Peyer's patch (tissue), 4 donors: ENCODE results near the gene DEK.

Experiments
- POLR2A ChIP-seq, 2 donors: fragments of 450-650 bp; IDR thresholded peaks; one replicate each; pipeline ENCODE4 v1.5.1; 2017; ENCODE audit warnings: antibody characterized with exemption in 2 of 2, mild to moderate bottlenecking in 2 of 2, moderate library complexity in 2 of 2
- TF ChIP-seq, protein P1 (sequence below), 6 experiments: fragments of 450-650 bp in 4 of 6; fragments of 200-600 bp in 2 of 6; sonication (generic) in 1 of 6; IDR thresholded peaks; one replicate each; pipeline ENCODE4 v1.5.1; 2017 to 2019; ENCODE audit warnings: antibody characterized with exemption in 6 of 6, mild to moderate bottlenecking in 3 of 6, moderate library complexity in 1 of 6

DNA sequence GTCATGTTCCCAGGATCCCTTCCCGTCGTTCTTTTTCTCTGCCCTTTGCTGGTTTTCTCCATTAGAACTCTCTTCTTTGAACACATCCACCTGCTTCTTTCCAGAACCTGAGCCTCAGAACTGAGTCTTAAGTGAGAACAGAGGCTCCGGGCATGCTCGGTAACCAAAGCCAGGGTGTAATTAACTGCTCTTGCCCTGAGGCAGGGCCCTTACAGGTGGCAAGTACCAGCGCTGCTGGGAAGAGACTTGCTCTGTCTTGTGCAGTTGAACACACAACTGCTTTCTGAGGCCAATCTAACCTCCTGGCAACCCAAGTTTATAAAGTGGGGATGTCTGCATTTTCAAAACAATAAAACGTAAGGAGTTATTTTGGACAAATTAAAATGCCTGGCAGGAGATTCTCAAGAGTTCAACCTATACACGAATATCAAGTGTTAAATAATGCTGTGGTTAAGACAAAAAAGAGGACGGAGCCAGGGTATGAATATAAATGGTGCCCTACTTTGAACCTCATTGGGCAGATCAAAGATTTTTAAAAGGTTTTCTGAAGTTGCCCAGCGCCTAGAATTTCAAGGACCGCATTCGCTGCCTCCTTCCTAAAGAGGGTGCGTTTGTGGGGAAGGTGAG, 12.4 kb upstream of the DEK start:
- TF ChIP-seq, protein P1, sequence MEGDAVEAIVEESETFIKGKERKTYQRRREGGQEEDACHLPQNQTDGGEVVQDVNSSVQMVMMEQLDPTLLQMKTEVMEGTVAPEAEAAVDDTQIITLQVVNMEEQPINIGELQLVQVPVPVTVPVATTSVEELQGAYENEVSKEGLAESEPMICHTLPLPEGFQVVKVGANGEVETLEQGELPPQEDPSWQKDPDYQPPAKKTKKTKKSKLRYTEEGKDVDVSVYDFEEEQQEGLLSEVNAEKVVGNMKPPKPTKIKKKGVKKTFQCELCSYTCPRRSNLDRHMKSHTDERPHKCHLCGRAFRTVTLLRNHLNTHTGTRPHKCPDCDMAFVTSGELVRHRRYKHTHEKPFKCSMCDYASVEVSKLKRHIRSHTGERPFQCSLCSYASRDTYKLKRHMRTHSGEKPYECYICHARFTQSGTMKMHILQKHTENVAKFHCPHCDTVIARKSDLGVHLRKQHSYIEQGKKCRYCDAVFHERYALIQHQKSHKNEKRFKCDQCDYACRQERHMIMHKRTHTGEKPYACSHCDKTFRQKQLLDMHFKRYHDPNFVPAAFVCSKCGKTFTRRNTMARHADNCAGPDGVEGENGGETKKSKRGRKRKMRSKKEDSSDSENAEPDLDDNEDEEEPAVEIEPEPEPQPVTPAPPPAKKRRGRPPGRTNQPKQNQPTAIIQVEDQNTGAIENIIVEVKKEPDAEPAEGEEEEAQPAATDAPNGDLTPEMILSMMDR (IDR thresholded peaks at IDR 0.05) = no peak
- TF ChIP-seq POLR2A (IDR thresholded peaks at IDR 0.05) = no peak
